Uterus (tissue), 2 donors: ENCODE measurements around the gene ACSS1.

Source experiments
- CTCF ChIP-seq, 4 experiments: fragments of 200-600 bp in 2 of 4; fragments of 450-650 bp in 2 of 4; sonication (generic) in 2 of 4; IDR thresholded peaks; one replicate each; pipeline ENCODE4 v1.5.1; 2016 to 2019; ENCODE audit warnings: antibody characterized with exemption in 4 of 4, mild to moderate bottlenecking in 2 of 4, moderate library complexity in 1 of 4
- POLR2A ChIP-seq, 2 donors: fragments of 450-650 bp; IDR thresholded peaks; one replicate each; pipeline ENCODE4 v1.6.1; 2016; ENCODE audit warnings: antibody characterized with exemption in 2 of 2, mild to moderate bottlenecking in 1 of 2, moderate library complexity in 1 of 2

DNA sequence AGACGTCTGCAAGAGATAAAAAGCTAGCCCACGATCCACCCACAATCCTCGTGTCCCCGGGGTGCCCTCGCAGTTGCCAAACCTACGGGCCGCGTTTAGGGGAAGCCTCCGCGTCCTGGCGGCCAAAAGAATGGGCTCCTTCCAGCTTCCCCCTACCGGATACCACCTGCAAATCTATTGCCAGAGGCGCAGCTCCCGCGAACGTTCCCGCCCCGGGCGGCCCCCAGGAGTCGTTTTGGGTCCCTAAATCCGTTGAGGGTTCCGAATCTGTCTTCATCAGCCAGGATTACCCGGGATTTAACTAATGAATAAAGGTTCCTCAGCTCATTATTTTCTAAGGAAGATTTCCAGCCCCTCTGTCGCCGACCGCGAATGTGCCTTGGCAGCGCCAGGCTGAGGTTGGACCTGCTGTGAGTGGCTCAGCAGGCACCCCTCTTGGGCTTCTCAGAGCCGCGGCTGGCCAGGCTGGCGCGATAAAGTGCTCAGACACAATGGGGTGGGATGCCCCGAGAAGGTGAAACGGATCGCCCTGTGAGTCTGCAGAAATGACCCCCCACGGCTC, 26.8 kb upstream of the ACSS1 start:
- TF ChIP-seq POLR2A (IDR thresholded peaks at IDR 0.05) (no peak), CTCF (IDR thresholded peaks at IDR 0.05) (no peak)
